ENCODE measurements around the gene MTHFD1L.
"Not testable (repeated sequence)": the region's sequence is repeated elsewhere in the genome, so short reads cannot be mapped to it uniquely, and the experiment has no call there.

Gene MTHFD1L

DNA sequence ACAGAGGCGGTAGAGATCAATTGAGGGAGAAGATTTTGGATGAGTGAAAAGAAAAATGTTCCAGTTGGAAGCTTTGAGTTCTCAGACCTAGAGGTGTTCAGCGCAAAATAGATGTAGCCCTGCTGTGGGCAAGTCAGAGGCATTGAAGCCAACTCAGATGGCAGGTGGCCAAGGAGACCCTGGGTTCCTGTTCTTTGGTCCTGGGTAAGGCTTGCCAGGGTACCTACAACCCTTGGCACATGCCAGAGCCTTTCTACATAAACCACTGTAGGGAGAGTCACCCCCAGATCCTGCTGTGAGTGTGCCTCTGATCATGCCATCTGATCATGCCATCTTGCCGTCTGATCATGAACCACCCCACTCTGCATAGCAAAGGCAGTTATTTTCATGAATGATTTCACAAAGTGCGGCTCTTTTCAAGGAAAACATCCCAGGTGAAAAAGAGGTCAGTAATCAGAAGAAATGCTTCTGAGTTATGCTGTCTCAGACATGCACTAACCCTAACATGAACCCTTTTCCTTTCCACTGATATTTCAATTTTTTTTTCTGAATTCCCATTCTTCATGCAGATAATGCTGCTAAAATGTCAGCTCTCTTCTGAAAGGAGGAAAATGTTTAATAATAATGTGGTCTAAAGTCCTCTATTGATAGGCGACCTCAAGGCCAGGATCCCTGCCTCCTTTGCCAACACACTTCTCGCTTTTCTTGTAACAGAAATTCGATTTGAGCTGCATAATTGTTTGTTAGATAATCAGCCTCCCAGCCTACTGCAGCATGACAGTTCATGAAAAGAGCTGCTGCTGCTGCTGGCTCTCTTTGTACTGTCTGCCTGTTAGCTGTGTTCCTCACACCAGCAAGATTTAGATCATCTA is 153.6 kb downstream of the MTHFD1L start:
- no peak for DNase-seq

GRCh38 chr6:151021896-151022295 is 156.4 kb downstream of the MTHFD1L start:
- DNase-seq = no peak

DNA sequence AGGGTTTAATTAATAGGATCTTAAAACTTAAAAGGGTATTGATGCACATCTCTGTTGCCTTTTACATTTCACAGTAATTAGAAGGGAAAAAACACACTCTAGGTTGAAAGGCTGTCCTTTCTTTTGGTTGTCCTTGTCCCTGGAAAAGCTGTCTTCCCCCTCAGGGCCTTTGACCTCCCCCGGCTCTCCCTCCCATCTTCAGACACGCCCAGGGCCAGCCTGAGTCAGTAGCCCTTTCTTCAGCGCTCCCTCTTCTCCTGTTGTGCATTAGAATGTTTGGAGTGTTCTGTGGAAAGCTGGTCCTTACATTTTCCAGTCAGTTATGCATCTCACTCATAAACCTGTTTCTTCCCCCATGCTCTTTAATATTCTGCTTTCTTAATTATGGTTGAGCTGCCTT is 157.0 kb downstream of the MTHFD1L start:
- no peak for DNase-seq

GRCh38 chr6:151023342-151023741 is 157.8 kb downstream of the MTHFD1L start:
- no peak for DNase-seq

GRCh38 chr6:151024597-151024996 is 159.1 kb downstream of the MTHFD1L start:
- no peak for DNase-seq

DNA sequence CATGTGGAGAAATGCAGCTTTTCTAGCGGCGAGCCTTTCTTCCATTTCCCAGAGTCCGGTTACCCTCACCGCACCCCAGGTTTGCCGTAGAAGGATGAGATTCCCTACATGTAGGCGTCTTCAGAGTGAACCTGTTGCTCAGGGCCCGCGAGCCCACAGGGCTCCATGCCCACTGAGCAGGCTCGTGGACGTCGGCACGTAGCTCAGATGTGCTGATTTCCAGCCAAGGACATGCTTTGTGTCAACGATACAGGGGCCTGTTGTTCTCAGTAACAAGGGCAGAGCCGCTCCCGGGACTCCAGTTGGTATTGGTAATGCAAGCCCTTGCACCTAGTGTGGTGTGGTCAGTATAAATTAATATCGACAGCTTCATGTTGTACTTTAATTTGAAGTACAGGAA is 159.6 kb downstream of the MTHFD1L start:
- DNase-seq = no peak

DNA sequence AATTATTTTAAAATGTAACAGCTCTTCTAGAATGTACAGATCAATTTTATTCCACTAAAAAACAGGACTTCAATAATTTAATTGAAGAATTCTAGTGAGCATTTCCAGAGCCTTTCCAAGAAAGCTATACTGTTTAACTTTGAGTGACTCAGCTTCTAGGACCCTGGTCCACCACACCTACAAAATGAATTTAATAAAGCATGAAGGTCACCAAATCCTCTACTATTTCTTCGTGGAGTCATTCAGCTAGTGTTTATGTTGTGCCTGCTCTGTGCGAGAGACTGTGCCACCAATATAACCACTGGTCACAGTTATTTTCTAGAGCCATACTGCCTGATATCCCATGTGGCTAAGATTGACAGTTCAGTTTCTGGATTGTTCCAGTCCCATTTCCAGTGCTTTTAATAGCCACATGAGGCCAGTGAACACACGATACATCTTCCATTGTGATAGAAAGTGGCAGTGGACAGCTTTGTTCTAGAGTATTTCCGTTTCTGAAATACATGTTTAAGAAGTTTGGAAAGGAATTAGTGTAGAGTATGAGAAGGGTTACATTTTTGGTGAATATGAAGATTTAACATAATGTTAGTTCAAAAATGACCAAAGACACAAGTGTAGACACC is 160.7 kb downstream of the MTHFD1L start:
- no peak for DNase-seq

GRCh38 chr6:151027295-151027747 is 161.8 kb downstream of the MTHFD1L start:
- no peak for DNase-seq

GRCh38 chr6:151027936-151028838 is 162.7 kb downstream of the MTHFD1L start:
- DNase-seq = no peak

GRCh38 chr6:151029970-151030369 is 164.5 kb downstream of the MTHFD1L start:
- DNase-seq = no peak

GRCh38 chr6:151032034-151032433 is 166.5 kb downstream of the MTHFD1L start:
- DNase-seq = no peak

- no peak for DNase-seq
Observed at GRCh38 chr6:151034825-151035781, 169.6 kb downstream of the MTHFD1L start.

DNA sequence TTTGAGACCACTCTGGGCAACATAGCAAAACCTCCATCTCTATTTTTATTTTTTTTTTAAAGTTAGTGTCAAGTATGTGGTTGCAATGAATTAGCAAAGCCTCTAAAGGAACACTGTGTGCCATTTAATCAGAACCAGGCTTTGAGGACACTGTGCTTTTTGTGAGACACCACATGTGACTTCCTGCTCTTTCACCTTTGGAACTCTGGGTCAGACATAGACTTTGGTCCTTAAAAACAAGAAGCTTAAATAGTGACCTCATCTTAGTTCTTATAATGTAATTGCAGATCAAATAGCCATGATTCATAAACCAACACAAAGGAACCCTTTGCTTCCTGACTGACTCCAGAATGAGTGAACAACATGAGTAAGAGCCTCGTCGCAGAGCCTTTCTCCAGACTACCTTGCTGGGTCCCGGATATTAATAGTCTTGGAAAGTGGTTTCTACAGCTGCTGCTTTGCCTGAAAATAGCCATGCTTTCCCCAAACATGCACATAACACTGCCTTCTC is 170.8 kb downstream of the MTHFD1L start:
- DNase-seq = peak; percentile 7

- no peak for DNase-seq
Observed at GRCh38 chr6:151036869-151037680, 171.6 kb downstream of the MTHFD1L start.

GRCh38 chr6:151038616-151039015 is 173.1 kb downstream of the MTHFD1L start:
- DNase-seq = no peak

GRCh38 chr6:151040888-151041521 is 175.5 kb downstream of the MTHFD1L start:
- DNase-seq = not testable (repeated sequence)

DNA sequence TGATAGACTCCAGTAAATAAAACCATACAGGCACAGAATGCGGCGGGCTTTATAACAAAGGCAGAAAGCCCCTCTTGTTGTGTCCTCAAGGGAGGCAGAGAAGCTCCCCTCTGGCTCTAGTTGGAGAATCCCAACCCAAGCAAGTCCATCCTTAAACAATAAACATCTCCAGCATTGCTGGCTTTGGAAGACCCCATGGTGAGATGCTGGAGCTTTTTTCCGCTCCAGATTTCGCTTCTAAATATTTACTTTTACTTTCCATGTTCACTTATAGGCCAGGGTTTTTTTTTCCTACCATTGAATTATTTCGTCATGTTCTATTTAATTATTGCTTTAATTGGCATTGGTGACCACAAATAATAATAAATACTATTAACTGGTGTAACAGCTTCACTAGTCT is 176.2 kb downstream of the MTHFD1L start:
- no peak for DNase-seq

DNA sequence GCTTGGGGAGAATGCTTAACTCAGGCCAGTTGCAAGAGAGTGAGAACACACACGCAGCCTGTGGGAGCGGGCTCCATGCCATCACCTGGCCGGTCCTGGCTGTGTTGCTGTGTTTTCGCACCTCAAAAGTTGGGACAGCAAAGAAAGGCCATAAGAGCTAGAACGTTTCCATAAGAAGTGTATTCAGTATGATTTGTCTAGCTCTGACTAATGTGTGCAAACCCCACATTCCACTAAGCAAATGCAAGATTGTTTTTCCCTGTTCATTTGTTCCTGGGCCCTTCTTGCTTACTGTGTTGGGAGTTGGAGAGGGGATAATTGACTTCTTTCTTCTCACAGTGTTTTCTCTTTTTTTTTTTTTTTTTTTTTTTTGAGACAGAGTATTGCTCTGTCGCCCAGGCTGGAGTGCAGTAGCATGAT is 177.4 kb downstream of the MTHFD1L start:
- not testable (repeated sequence) for DNase-seq

DNA sequence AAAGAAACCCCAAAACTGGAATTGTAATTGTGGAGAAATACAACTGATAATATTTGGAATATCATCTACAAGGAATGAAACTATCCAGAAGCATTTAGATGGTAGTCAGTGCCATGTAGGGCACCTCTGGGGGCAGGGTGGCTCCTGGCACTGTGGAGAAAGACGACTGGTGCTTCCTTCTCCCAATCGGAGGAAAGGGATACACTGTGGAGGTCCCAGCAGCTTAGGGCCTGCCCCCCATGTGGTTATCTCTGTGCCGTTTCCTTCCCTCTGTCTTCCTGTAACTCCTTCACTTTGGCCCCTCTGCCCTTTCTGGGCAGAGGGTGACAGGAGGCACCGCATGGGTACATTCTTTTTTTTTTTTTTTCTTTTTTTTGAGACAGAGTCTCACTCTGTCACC is 178.4 kb downstream of the MTHFD1L start:
- DNase-seq = no peak

Data from DMS153 (cell line).